Stimulated activated naive CD8-positive, alpha-beta T cell treated with anti-CD3 and anti-CD28 coated beads, Interleukin-15, amount 100 ng/mL, for 72 hours (primary cell): ENCODE measurements around the gene PMP22.
"Not testable (repeated sequence)": the region's sequence is repeated elsewhere in the genome, so short reads cannot be mapped to it uniquely, and the experiment has no call there.

Experiments
- ATAC-seq: fragments of 150-1000 bp; cut with Tn5 transposase; 2 replicates; pipeline ENCODE4 v1.10.0; 2021; ENCODE audit warnings: mild to moderate bottlenecking, moderate library complexity
- DNase-seq, 2 donors: peaks; one replicate each; pipeline ENCODE4 v3.0.0; 2021 to 2022
- H3K27ac Mint-ChIP-seq, 2 donors: one replicate each; pipeline ENCODE4 v1.8.0; 2022; ENCODE audit warnings: mild to moderate bottlenecking in 2 of 2, mixed read lengths in 2 of 2, moderate library complexity in 2 of 2
- H3K27me3 Mint-ChIP-seq: one replicate; pipeline ENCODE4 v1.8.0; 2022; ENCODE audit warnings: mixed read lengths
- H3K4me1 Mint-ChIP-seq: one replicate; pipeline ENCODE4 v1.8.0; 2022; ENCODE audit warnings: mild to moderate bottlenecking, mixed read lengths
- H3K4me3 Mint-ChIP-seq, 2 donors: one replicate each; pipeline ENCODE4 v1.8.0; 2022; ENCODE audit warnings: mild to moderate bottlenecking in 2 of 2, mixed read lengths in 2 of 2, moderate library complexity in 1 of 2
- H3K9me3 Mint-ChIP-seq, 2 donors: one replicate each; pipeline ENCODE4 v1.8.0; 2022; ENCODE audit warnings: mixed read lengths in 2 of 2

Gene PMP22

GRCh38 chr17:15247891-15248529 is 17.1 kb downstream of the PMP22 start:
- H3K4me3 Mint-ChIP-seq, result no peak overlapping the region
- ATAC-seq, result no peak

GRCh38 chr17:15245054-15245453 is 20.1 kb downstream of the PMP22 start:
- Mint-ChIP-seq H3K27me3 (peaks cover 8% of the 10 kb centered on the region), H3K27ac (no peak overlapping the region), H3K4me3 (no peak overlapping the region), H3K9me3 (peaks cover 6 to 7% of the 10 kb centered on the region in 2 donors), H3K4me1 (no peaks in the 10 kb centered on the region)
- DNase-seq (no peak), ATAC-seq (no peak)

More at GRCh38 chr17:15247891-15248529, 17.1 kb downstream of the PMP22 start:
- Mint-ChIP-seq H3K27me3 (peaks cover 8% of the 10 kb centered on the region), H3K9me3 (no peaks in the 10 kb centered on the region), H3K27ac (peak overlapping the region in 1 of 2 donors; percentile 1), H3K4me1 (no peaks in the 10 kb centered on the region)
- no peak for DNase-seq

- ATAC-seq (no peak), DNase-seq (no peak)
- H3K4me1 Mint-ChIP-seq, result peaks cover 9% of the 10 kb centered on the region
- no peak overlapping the region for H3K27ac Mint-ChIP-seq
- no peak overlapping the region for H3K4me3 Mint-ChIP-seq
- H3K27me3 Mint-ChIP-seq, result peaks cover 23% of the 10 kb centered on the region
- peaks cover 6 to 7% of the 10 kb centered on the region in 2 donors for H3K9me3 Mint-ChIP-seq
Observed at GRCh38 chr17:15240644-15241043, 24.5 kb downstream of the PMP22 start.

- no peak for DNase-seq
- H3K4me1 Mint-ChIP-seq, result peaks cover 9% of the 10 kb centered on the region
- H3K27me3 Mint-ChIP-seq, result peaks cover 23% of the 10 kb centered on the region
- no peak overlapping the region for H3K27ac Mint-ChIP-seq
- no peak overlapping the region for H3K4me3 Mint-ChIP-seq
- no peak for ATAC-seq
- peaks cover 6 to 7% of the 10 kb centered on the region in 2 donors for H3K9me3 Mint-ChIP-seq
Observed at GRCh38 chr17:15239491-15239890, 25.6 kb downstream of the PMP22 start.

- no peak for ATAC-seq
- Mint-ChIP-seq H3K4me1 (peaks cover 9% of the 10 kb centered on the region), H3K27me3 (peaks cover 23% of the 10 kb centered on the region), H3K4me3 (no peak overlapping the region), H3K9me3 (peaks cover 6 to 7% of the 10 kb centered on the region in 2 donors), H3K27ac (no peak overlapping the region)
- DNase-seq, result no peak
Observed at GRCh38 chr17:15238676-15239422, 26.3 kb downstream of the PMP22 start.

- Mint-ChIP-seq H3K27me3 (peaks cover 23% of the 10 kb centered on the region), H3K4me1 (peaks cover 9% of the 10 kb centered on the region), H3K9me3 (peaks cover 6 to 7% of the 10 kb centered on the region in 2 donors), H3K4me3 (no peak overlapping the region), H3K27ac (no peak overlapping the region)
- ATAC-seq (no peak), DNase-seq (no peak)
Observed at GRCh38 chr17:15238057-15238456, 27.1 kb downstream of the PMP22 start.

GRCh38 chr17:15237106-15237425 is 28.1 kb downstream of the PMP22 start:
- DNase-seq (no peak), ATAC-seq (no peak)
- H3K4me3 Mint-ChIP-seq, result no peak overlapping the region
- H3K27ac Mint-ChIP-seq, result peak overlapping the region in 1 of 2 donors; percentile 79
- peaks cover 9% of the 10 kb centered on the region for H3K4me1 Mint-ChIP-seq
- H3K27me3 Mint-ChIP-seq, result peaks cover 23% of the 10 kb centered on the region
- peaks cover 0 to under 1% of the 10 kb centered on the region in 2 donors for H3K9me3 Mint-ChIP-seq

GRCh38 chr17:15236281-15237105 is 28.6 kb downstream of the PMP22 start:
- Mint-ChIP-seq H3K4me1 (peaks cover 9% of the 10 kb centered on the region), H3K9me3 (no peaks in the 10 kb centered on the region), H3K4me3 (no peak overlapping the region), H3K27me3 (peaks cover 23% of the 10 kb centered on the region), H3K27ac (peak overlapping the region in 1 of 2 donors; percentile 79)
- DNase-seq (no peak), ATAC-seq (no peak)

- Mint-ChIP-seq H3K9me3 (no peaks in the 10 kb centered on the region), H3K27me3 (peaks cover 16% of the 10 kb centered on the region), H3K4me3 (no peak overlapping the region), H3K4me1 (peaks cover 9% of the 10 kb centered on the region), H3K27ac (no peak overlapping the region)
- ATAC-seq (no peak), DNase-seq (no peak)
Observed at GRCh38 chr17:15233971-15234370, 31.2 kb downstream of the PMP22 start.

- H3K4me3 Mint-ChIP-seq, result no peak overlapping the region
- H3K27me3 Mint-ChIP-seq, result peaks cover 9% of the 10 kb centered on the region
- no peak overlapping the region for H3K27ac Mint-ChIP-seq
- no peaks in the 10 kb centered on the region for H3K9me3 Mint-ChIP-seq
- no peak for DNase-seq
- H3K4me1 Mint-ChIP-seq, result peaks cover 9% of the 10 kb centered on the region
- ATAC-seq, result peak; percentile 70
Observed at GRCh38 chr17:15233022-15233805, 31.9 kb downstream of the PMP22 start.

GRCh38 chr17:15232517-15232915 is 32.6 kb downstream of the PMP22 start:
- no peak for DNase-seq
- Mint-ChIP-seq H3K4me3 (no peak overlapping the region), H3K9me3 (no peaks in the 10 kb centered on the region), H3K27me3 (peaks cover 6% of the 10 kb centered on the region), H3K27ac (peak overlapping the region in 1 of 2 donors; percentile 58), H3K4me1 (peaks cover 9% of the 10 kb centered on the region)
- no peak for ATAC-seq

- ATAC-seq (no peak), DNase-seq (no peak)
- Mint-ChIP-seq H3K27ac (no peak overlapping the region), H3K27me3 (peaks cover 5% of the 10 kb centered on the region), H3K4me3 (no peak overlapping the region), H3K9me3 (no peaks in the 10 kb centered on the region), H3K4me1 (peaks cover 9% of the 10 kb centered on the region)
Observed at GRCh38 chr17:15231851-15232516, 33.1 kb downstream of the PMP22 start.

GRCh38 chr17:15230866-15231265 is 34.3 kb downstream of the PMP22 start:
- Mint-ChIP-seq H3K9me3 (no peaks in the 10 kb centered on the region), H3K4me3 (no peak overlapping the region), H3K4me1 (peaks cover under 1% of the 10 kb centered on the region), H3K27ac (no peak overlapping the region), H3K27me3 (peaks cover 1% of the 10 kb centered on the region)
- ATAC-seq (no peak), DNase-seq (no peak)

- H3K4me1 Mint-ChIP-seq, H3K27me3 Mint-ChIP-seq, ATAC-seq, H3K9me3 Mint-ChIP-seq, H3K4me3 Mint-ChIP-seq, DNase-seq, H3K27ac Mint-ChIP-seq: not testable (repeated sequence)
Observed at GRCh38 chr17:15221827-15222226, 43.3 kb downstream of the PMP22 start.

- no peak overlapping the region for H3K4me3 Mint-ChIP-seq
- no peak for DNase-seq
- no peaks in the 10 kb centered on the region for H3K4me1 Mint-ChIP-seq
- H3K9me3 Mint-ChIP-seq, result no peaks in the 10 kb centered on the region
- ATAC-seq, result no peak
- peaks cover 4% of the 10 kb centered on the region for H3K27me3 Mint-ChIP-seq
- H3K27ac Mint-ChIP-seq, result no peak overlapping the region
Observed at GRCh38 chr17:15220785-15221184, 44.3 kb downstream of the PMP22 start.
